Fibroblast of skin of right biceps (primary cell): ENCODE results near the gene COA3.
"Not testable (repeated sequence)": the region's sequence is repeated elsewhere in the genome, so short reads cannot be mapped to it uniquely, and the experiment has no call there.

Experiments used
- DNase-seq: peaks from one replicate; pipeline ENCODE4 v3.0.0-alpha.2; 2013

Gene COA3

GRCh38 chr17:42780851-42781638 lies 17.5 kb downstream of the COA3 start:
- no peak for DNase-seq

- DNase-seq, result peak; percentile 67
These were observed 18.3 kb downstream of the COA3 start, which contains the start of gene WNK4 for GRCh38 chr17:42779936-42780850. Gene WNK4, plus strand, starts transcription at chr17:42780610. Its CDS starts 89 bp downstream, at chr17:42780699.

GRCh38 chr17:42779304-42779935 lies 19.1 kb downstream of the COA3 start:
- no peak for DNase-seq

- DNase-seq, result no peak
These were observed 19.9 kb downstream of the COA3 start for GRCh38 chr17:42778570-42778969.

GRCh38 chr17:42775534-42776098 lies 22.9 kb downstream of the COA3 start:
- DNase-seq, result peak; percentile 73

- peak; percentile 71 for DNase-seq
These were observed 24.3 kb downstream of the COA3 start for GRCh38 chr17:42774066-42774745.

- peak; percentile 88 for DNase-seq
These were observed 25.0 kb downstream of the COA3 start, which contains the start of gene VPS25 for GRCh38 chr17:42773290-42774035. Gene VPS25, plus strand, starts transcription at chr17:42773449. Its CDS starts 27 bp downstream, at chr17:42773476.

GRCh38 chr17:42772945-42773289 lies 25.6 kb downstream of the COA3 start:
- no peak for DNase-seq

GRCh38 chr17:42769964-42770363 lies 28.5 kb downstream of the COA3 start:
- DNase-seq, result not testable (repeated sequence)

- DNase-seq, result not testable (repeated sequence)
These were observed 30.5 kb downstream of the COA3 start for GRCh38 chr17:42768006-42768405.

GRCh38 chr17:42767512-42767911 lies 31.0 kb downstream of the COA3 start:
- DNase-seq, result no peak

GRCh38 chr17:42766124-42766523 lies 32.4 kb downstream of the COA3 start:
- DNase-seq, result no peak

- DNase-seq, result no peak
These were observed 36.9 kb downstream of the COA3 start for GRCh38 chr17:42761638-42762037.

- DNase-seq, result peak; percentile 19
These were observed 37.6 kb downstream of the COA3 start, which contains the start of gene RAMP2 for GRCh38 chr17:42760652-42761581. Gene RAMP2, plus strand, starts transcription at chr17:42761227. Its CDS starts 35 bp downstream, at chr17:42761262.

GRCh38 chr17:42759982-42760651 lies 38.4 kb downstream of the COA3 start:
- DNase-seq, result no peak

- no peak for DNase-seq
These were observed 43.7 kb downstream of the COA3 start for GRCh38 chr17:42754782-42755181.

- peak; percentile 11 for DNase-seq
These were observed 46.9 kb downstream of the COA3 start for GRCh38 chr17:42751628-42752027.

GRCh38 chr17:42750739-42751344 lies 47.7 kb downstream of the COA3 start:
- DNase-seq, result no peak
